SU-DHL-6 (cell line): ENCODE measurements around the gene C1D.

ENCODE experiments used
- H2AFZ ChIP-seq: fragments of 200-600 bp; sonication (generic); 2 replicates; pipeline ENCODE4 v1.6.1; 2014; ENCODE audit warnings: low read depth, mild to moderate bottlenecking, moderate library complexity, mixed read lengths, antibody characterized with exemption, low read length; ENCODE audit not compliant: severe bottlenecking
- H3F3A ChIP-seq: fragments of 200-600 bp; shearing (Covaris generic); 2 replicates; pipeline ENCODE4 v1.6.0; 2016; ENCODE audit warnings: antibody characterized with exemption, mild to moderate bottlenecking; ENCODE audit not compliant: insufficient read depth
- H3K27ac ChIP-seq: fragments of 200-600 bp; sonication (generic); 2 replicates; pipeline ENCODE4 v1.5.1; 2016; ENCODE audit warnings: low read depth, mild to moderate bottlenecking, low read length, moderate library complexity, mixed read lengths
- H3K27me3 ChIP-seq: fragments of 200-600 bp; sonication (generic), shearing (Covaris generic); 2 replicates; pipeline ENCODE4 v1.6.0; 2014; ENCODE audit warnings: mild to moderate bottlenecking, low read length
- H3K36me3 ChIP-seq: fragments of 200-600 bp; sonication (generic); 2 replicates; pipeline ENCODE4 v1.6.1; 2014; ENCODE audit warnings: mild to moderate bottlenecking, low read length, mixed read lengths
- H3K4me2 ChIP-seq: fragments of 300-600, 200-600 bp; shearing (Covaris generic), sonication (generic); 2 replicates; pipeline ENCODE4 v1.6.0; 2014; ENCODE audit warnings: low read length, low read depth, mild to moderate bottlenecking; ENCODE audit not compliant: poor library complexity, severe bottlenecking
- H3K4me3 ChIP-seq: fragments of 200-600 bp; sonication (generic); 2 replicates; pipeline ENCODE4 v1.5.1; 2014; ENCODE audit warnings: antibody characterized with exemption, low read length, mild to moderate bottlenecking, mixed read lengths; ENCODE audit not compliant: insufficient read depth, poor library complexity, severe bottlenecking
- H3K79me2 ChIP-seq: fragments of 200-600 bp; sonication (generic); 2 replicates; pipeline ENCODE4 v1.6.1; 2014; ENCODE audit warnings: mild to moderate bottlenecking, low read length, moderate library complexity; ENCODE audit not compliant: insufficient read depth
- H3K9ac ChIP-seq: fragments of 200-600 bp; sonication (generic); 2 replicates; pipeline ENCODE4 v1.7.0; 2014; ENCODE audit warnings: mild to moderate bottlenecking, low read length
- H3K9me2 ChIP-seq: fragments of 200-600 bp; sonication (generic); replicated peaks from 2 replicates; pipeline ENCODE4 v1.6.1; 2014; ENCODE audit warnings: low read length; ENCODE audit not compliant: insufficient read depth
- H3K9me3 ChIP-seq: fragments of 200-600 bp; sonication (generic); 2 replicates; pipeline ENCODE4 v1.6.1; 2014; ENCODE audit warnings: low read length, mixed read lengths; ENCODE audit not compliant: insufficient read depth
- H4K20me1 ChIP-seq: fragments of 200-600 bp; sonication (generic); 2 replicates; pipeline ENCODE4 v1.6.1; 2014; ENCODE audit warnings: low read depth, mild to moderate bottlenecking, antibody characterized with exemption, low read length, moderate library complexity, mixed read lengths
- CTCF ChIP-seq: fragments of 200-600 bp; sonication (generic); IDR thresholded peaks from one replicate; pipeline ENCODE4 v1.5.1; 2017; ENCODE audit warnings: antibody characterized with exemption, mild to moderate bottlenecking, low read length, moderate library complexity; ENCODE audit not compliant: insufficient read depth, poor library complexity, severe bottlenecking
- EZH2phosphoT487 ChIP-seq: fragments of 200-600 bp; sonication (generic), shearing (Covaris generic); conservative IDR thresholded peaks from 2 replicates; pipeline ENCODE4 v1.6.1; 2018; ENCODE audit warnings: mild to moderate bottlenecking, antibody characterized with exemption, low read length, moderate library complexity, mixed read lengths

The C1D gene

DNA sequence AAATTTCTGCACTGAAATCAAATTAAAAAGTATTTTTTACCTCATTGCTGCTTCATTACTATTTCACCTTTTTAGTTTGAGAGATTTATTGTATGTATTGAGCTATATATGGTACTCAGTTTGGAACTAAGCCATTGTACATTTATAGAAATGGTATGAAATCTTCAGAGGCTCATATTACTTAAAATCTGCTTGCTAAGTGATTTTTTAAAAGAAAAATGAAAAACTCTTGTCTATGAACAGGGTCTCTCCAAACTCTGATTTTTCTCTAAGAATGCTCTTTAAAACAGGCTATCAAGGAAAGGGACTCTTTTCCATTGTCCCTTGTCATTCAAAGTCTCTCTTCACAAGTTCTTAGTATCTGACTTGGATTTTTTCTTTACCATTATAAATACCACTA is 31.8 kb downstream of the C1D start:
- Histone ChIP-seq H3K27ac (no peak overlapping the region), H3K9ac (no peak overlapping the region), H3K27me3 (no peaks in the 10 kb centered on the region), H3K9me3 (no peaks in the 10 kb centered on the region), H3K4me2 (no peak overlapping the region), H3K9me2 (no peaks in the 10 kb centered on the region), H4K20me1 (no peaks in the 10 kb centered on the region), H2AFZ (no peak overlapping the region), H3K79me2 (no peaks in the 10 kb centered on the region), H3F3A (no peaks in the 10 kb centered on the region), H3K36me3 (no peaks in the 10 kb centered on the region), H3K4me3 (no peak overlapping the region)
- no peak for TF ChIP-seq CTCF
- TF ChIP-seq EZH2phosphoT487, result no peak

DNA sequence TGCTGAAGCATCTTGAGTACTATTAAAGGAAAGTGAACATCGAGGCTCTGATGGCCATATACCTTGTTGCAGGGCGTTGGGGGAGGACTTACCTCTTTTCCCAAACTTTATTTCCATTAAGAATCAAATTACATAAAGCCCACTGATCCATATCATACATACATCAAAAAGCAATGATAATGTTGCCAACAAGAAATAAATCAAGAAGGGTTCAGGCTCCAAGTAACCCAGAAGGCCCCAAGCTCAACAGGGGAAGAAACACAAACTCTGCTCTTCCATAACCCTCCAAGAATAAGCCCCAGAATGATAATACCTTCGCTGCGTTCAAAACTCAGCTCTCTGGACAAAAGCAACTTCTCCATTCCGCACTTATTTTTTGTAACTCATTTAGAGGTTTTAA is 32.3 kb downstream of the C1D start:
- no peak for TF ChIP-seq CTCF
- TF ChIP-seq EZH2phosphoT487, result no peak
- Histone ChIP-seq H3K9me3 (no peaks in the 10 kb centered on the region), H3K36me3 (no peaks in the 10 kb centered on the region), H2AFZ (no peak overlapping the region), H3K9me2 (no peaks in the 10 kb centered on the region), H3K9ac (no peak overlapping the region), H4K20me1 (no peaks in the 10 kb centered on the region), H3K27me3 (no peaks in the 10 kb centered on the region), H3K4me2 (no peak overlapping the region), H3K27ac (no peak overlapping the region), H3K79me2 (no peaks in the 10 kb centered on the region), H3F3A (no peaks in the 10 kb centered on the region), H3K4me3 (no peak overlapping the region)

DNA sequence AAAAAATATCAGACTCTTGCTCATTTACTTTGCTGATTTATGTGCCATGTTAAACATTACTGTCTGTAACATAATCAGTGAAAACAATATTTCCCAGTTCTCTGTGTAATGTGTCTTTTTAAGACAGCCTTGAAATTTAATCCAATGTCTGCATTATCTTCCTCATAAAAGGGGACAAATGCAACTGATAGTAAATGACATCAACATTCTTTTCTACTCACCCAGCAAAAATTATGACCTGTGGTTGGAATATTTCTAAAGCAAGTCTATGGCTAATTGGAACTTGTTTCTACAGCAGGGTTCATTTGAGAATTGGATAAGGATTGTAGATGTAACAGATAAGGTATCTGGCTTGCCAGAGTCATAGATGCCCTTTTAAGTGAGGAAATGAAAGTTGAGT is 34.8 kb downstream of the C1D start:
- no peak overlapping the region for H3K4me3 ChIP-seq
- no peaks in the 10 kb centered on the region for H3K36me3 ChIP-seq
- H3K9ac ChIP-seq, result no peak overlapping the region
- no peak overlapping the region for H2AFZ ChIP-seq
- no peaks in the 10 kb centered on the region for H3K27me3 ChIP-seq
- no peaks in the 10 kb centered on the region for H3F3A ChIP-seq
- no peaks in the 10 kb centered on the region for H3K9me2 ChIP-seq
- H4K20me1 ChIP-seq, result no peaks in the 10 kb centered on the region
- H3K9me3 ChIP-seq, result no peaks in the 10 kb centered on the region
- H3K27ac ChIP-seq, result no peak overlapping the region
- no peak overlapping the region for H3K4me2 ChIP-seq
- TF ChIP-seq EZH2phosphoT487, result no peak
- no peak for TF ChIP-seq CTCF
- no peaks in the 10 kb centered on the region for H3K79me2 ChIP-seq

GRCh38 chr2:68024450-68024849 is 38.4 kb downstream of the C1D start:
- Histone ChIP-seq H3K27me3 (no peaks in the 10 kb centered on the region), H3K9ac (no peak overlapping the region), H3K9me3 (no peaks in the 10 kb centered on the region), H2AFZ (no peak overlapping the region), H3K79me2 (no peaks in the 10 kb centered on the region), H3F3A (no peaks in the 10 kb centered on the region), H3K27ac (no peak overlapping the region), H3K4me3 (no peak overlapping the region), H3K9me2 (no peaks in the 10 kb centered on the region), H3K36me3 (no peaks in the 10 kb centered on the region), H4K20me1 (no peaks in the 10 kb centered on the region), H3K4me2 (no peak overlapping the region)
- TF ChIP-seq CTCF, result no peak
